Measurements from ENCODE around the gene PKMYT1. TPM values are rescaled to one million over a fixed set of nuclear protein-coding genes. Genes with fewer than 3 reads are reported as not detected.

The PKMYT1 gene
- total and polyA plus RNA-seq, 2 experiments from 2014 or later = 15.6 to 21.1 TPM

- no peak overlapping the region for H3K4me3 ChIP-seq
- H3K9me2 ChIP-seq (ENCODE audit: insufficient read depth) = no peaks in the 10 kb centered on the region
- no peaks in the 10 kb centered on the region for H4K20me1 ChIP-seq (ENCODE audit: insufficient read depth)
- no peak overlapping the region for H3K4me2 ChIP-seq (ENCODE audit: unreplicated experiment)
- H3K9me3 ChIP-seq (ENCODE audit: low read depth) = no peaks in the 10 kb centered on the region
- in situ Hi-C loops (cut with MboI) = no loop called here
- no peaks in the 10 kb centered on the region for H3K4me1 ChIP-seq (ENCODE audit: insufficient read depth)
- H3K27ac ChIP-seq = no peak overlapping the region
- no peaks in the 10 kb centered on the region for H3K27me3 ChIP-seq (replicated peaks; ENCODE audit: insufficient read depth)
- 92 to 95% methylated on average over 4 of the region's 4 CpGs for WGBS, 2 experiments (ENCODE audit: low coverage in 1 of 2, low lambda C conversion rate in 2 of 2, missing lambda C conversion rate in 2 of 2)
- H3K79me2 ChIP-seq (ENCODE audit: insufficient read depth) = no peaks in the 10 kb centered on the region
- no peak overlapping the region for H3K9ac ChIP-seq
- TF ChIP-seq EZH2phosphoT487 (IDR thresholded peaks at IDR 0.05; ENCODE audit: insufficient read depth, low read depth) (no peak), EZH2 (IDR thresholded peaks at IDR 0.05; ENCODE audit: insufficient read depth, poor library complexity, severe bottlenecking) (no peak)
- no peak overlapping the region for H2AFZ ChIP-seq
- H3F3A ChIP-seq (ENCODE audit: insufficient read depth) = no peaks in the 10 kb centered on the region
- no peak for DNase-seq
- H3K36me3 ChIP-seq (ENCODE audit: low read depth) = peaks cover 30% of the 10 kb centered on the region; the same call in 1 of the 2 replicates
Measured at GRCh38 chr16:2942045-2942444, 38.2 kb downstream of the PKMYT1 start.

- no peak for TF ChIP-seq EZH2phosphoT487 (IDR thresholded peaks at IDR 0.05; ENCODE audit: insufficient read depth, low read depth)
- TF ChIP-seq EZH2 (IDR thresholded peaks at IDR 0.05; ENCODE audit: insufficient read depth, poor library complexity, severe bottlenecking) = no peak
Measured at GRCh38 chr16:2939968-2940367, 40.3 kb downstream of the PKMYT1 start.

GRCh38 chr16:2938206-2938605, 42.0 kb downstream of the PKMYT1 start:
- Histone ChIP-seq H3K9ac (no peak overlapping the region), H3K9me2 (ENCODE audit: insufficient read depth) (no peaks in the 10 kb centered on the region), H3K27ac (no peak overlapping the region), H3K9me3 (ENCODE audit: low read depth) (no peaks in the 10 kb centered on the region), H3K4me3 (no peak overlapping the region), H3K4me2 (ENCODE audit: unreplicated experiment) (no peak overlapping the region), H3K4me1 (ENCODE audit: insufficient read depth) (no peaks in the 10 kb centered on the region), H3K79me2 (ENCODE audit: insufficient read depth) (no peaks in the 10 kb centered on the region), H3F3A (ENCODE audit: insufficient read depth) (no peaks in the 10 kb centered on the region), H3K36me3 (ENCODE audit: low read depth) (peaks cover 23% of the 10 kb centered on the region; the same call in 1 of the 2 replicates), H3K27me3 (replicated peaks; ENCODE audit: insufficient read depth) (no peaks in the 10 kb centered on the region), H2AFZ (no peak overlapping the region), H4K20me1 (ENCODE audit: insufficient read depth) (no peaks in the 10 kb centered on the region)
- TF ChIP-seq EZH2phosphoT487 (IDR thresholded peaks at IDR 0.05; ENCODE audit: insufficient read depth, low read depth) = no peak
- no peak for TF ChIP-seq EZH2 (IDR thresholded peaks at IDR 0.05; ENCODE audit: insufficient read depth, poor library complexity, severe bottlenecking)
- in situ Hi-C loops (cut with MboI) = no loop called here
- 93 to 96% methylated on average over 11 to 12 of the region's 12 CpGs for WGBS, 2 experiments (ENCODE audit: low coverage in 1 of 2, low lambda C conversion rate in 2 of 2, missing lambda C conversion rate in 2 of 2)
- no peak for DNase-seq

More at GRCh38 chr16:2939968-2940367, 40.3 kb downstream of the PKMYT1 start:
- H3K9ac ChIP-seq = no peak overlapping the region
- peaks cover 23% of the 10 kb centered on the region; the same call in 1 of the 2 replicates for H3K36me3 ChIP-seq (ENCODE audit: low read depth)
- no peaks in the 10 kb centered on the region for H3K4me1 ChIP-seq (ENCODE audit: insufficient read depth)
- DNase-seq = no peak
- H3K79me2 ChIP-seq (ENCODE audit: insufficient read depth) = no peaks in the 10 kb centered on the region
- no peaks in the 10 kb centered on the region for H4K20me1 ChIP-seq (ENCODE audit: insufficient read depth)
- 97 to 100% methylated on average over 2 of the region's 2 CpGs for WGBS, 2 experiments (ENCODE audit: low coverage in 1 of 2, low lambda C conversion rate in 2 of 2, missing lambda C conversion rate in 2 of 2)
- H3K9me3 ChIP-seq (ENCODE audit: low read depth) = no peaks in the 10 kb centered on the region
- no peak overlapping the region for H3K27ac ChIP-seq
- H3F3A ChIP-seq (ENCODE audit: insufficient read depth) = no peaks in the 10 kb centered on the region
- no peak overlapping the region for H3K4me2 ChIP-seq (ENCODE audit: unreplicated experiment)
- H3K9me2 ChIP-seq (ENCODE audit: insufficient read depth) = no peaks in the 10 kb centered on the region
- H3K4me3 ChIP-seq = no peak overlapping the region
- no peaks in the 10 kb centered on the region for H3K27me3 ChIP-seq (replicated peaks; ENCODE audit: insufficient read depth)
- H2AFZ ChIP-seq = no peak overlapping the region
- in situ Hi-C loops (cut with MboI) = no loop called here

- no peaks in the 10 kb centered on the region for H3K9me2 ChIP-seq (ENCODE audit: insufficient read depth)
- TF ChIP-seq EZH2 (IDR thresholded peaks at IDR 0.05; ENCODE audit: insufficient read depth, poor library complexity, severe bottlenecking) (no peak), EZH2phosphoT487 (IDR thresholded peaks at IDR 0.05; ENCODE audit: insufficient read depth, low read depth) (no peak)
- no peak overlapping the region for H3K4me2 ChIP-seq (ENCODE audit: unreplicated experiment)
- no peaks in the 10 kb centered on the region for H3K4me1 ChIP-seq (ENCODE audit: insufficient read depth)
- 97% methylated on average over 19 to 24 of the region's 24 CpGs for WGBS, 2 experiments (ENCODE audit: low coverage in 1 of 2, low lambda C conversion rate in 2 of 2, missing lambda C conversion rate in 2 of 2)
- no peaks in the 10 kb centered on the region for H3K9me3 ChIP-seq (ENCODE audit: low read depth)
- no peaks in the 10 kb centered on the region for H3F3A ChIP-seq (ENCODE audit: insufficient read depth)
- DNase-seq = no peak
- no peak overlapping the region for H3K27ac ChIP-seq
- in situ Hi-C loops (cut with MboI) = no loop called here
- no peak overlapping the region for H3K4me3 ChIP-seq
- no peak overlapping the region for H2AFZ ChIP-seq
- no peaks in the 10 kb centered on the region for H4K20me1 ChIP-seq (ENCODE audit: insufficient read depth)
- no peak overlapping the region for H3K9ac ChIP-seq
- H3K79me2 ChIP-seq (ENCODE audit: insufficient read depth) = no peaks in the 10 kb centered on the region
- H3K27me3 ChIP-seq (replicated peaks; ENCODE audit: insufficient read depth) = no peaks in the 10 kb centered on the region
- peaks cover 23% of the 10 kb centered on the region; the same call in 1 of the 2 replicates for H3K36me3 ChIP-seq (ENCODE audit: low read depth)
Measured at GRCh38 chr16:2937170-2937569, 43.1 kb downstream of the PKMYT1 start.
